ENCODE results near the gene MCCD1.
"Not testable (repeated sequence)": the region's sequence is repeated elsewhere in the genome, so short reads cannot be mapped to it uniquely, and the experiment has no call there.

DNA sequence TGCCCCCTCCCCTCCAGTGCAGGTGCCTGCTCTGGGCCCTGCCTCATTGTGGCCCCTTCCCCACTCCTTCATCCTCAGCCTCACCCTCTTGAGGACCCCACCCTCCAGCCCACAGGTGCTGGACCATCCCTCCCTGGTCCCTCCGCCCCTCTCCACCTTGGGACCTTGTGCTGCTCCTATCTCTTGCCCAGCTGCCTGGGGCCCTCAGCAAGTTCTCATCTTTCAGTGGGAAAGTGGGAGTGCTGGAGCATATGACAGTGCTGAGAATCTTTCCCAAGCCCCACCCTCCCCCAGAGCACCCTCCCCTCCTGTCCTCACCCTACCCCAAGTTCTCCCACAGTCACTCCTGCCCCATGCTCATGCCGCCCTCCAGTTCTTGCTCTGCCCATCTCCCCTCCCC, 29.1 kb upstream of the MCCD1 start:
- TF ChIP-seq, protein P1, sequence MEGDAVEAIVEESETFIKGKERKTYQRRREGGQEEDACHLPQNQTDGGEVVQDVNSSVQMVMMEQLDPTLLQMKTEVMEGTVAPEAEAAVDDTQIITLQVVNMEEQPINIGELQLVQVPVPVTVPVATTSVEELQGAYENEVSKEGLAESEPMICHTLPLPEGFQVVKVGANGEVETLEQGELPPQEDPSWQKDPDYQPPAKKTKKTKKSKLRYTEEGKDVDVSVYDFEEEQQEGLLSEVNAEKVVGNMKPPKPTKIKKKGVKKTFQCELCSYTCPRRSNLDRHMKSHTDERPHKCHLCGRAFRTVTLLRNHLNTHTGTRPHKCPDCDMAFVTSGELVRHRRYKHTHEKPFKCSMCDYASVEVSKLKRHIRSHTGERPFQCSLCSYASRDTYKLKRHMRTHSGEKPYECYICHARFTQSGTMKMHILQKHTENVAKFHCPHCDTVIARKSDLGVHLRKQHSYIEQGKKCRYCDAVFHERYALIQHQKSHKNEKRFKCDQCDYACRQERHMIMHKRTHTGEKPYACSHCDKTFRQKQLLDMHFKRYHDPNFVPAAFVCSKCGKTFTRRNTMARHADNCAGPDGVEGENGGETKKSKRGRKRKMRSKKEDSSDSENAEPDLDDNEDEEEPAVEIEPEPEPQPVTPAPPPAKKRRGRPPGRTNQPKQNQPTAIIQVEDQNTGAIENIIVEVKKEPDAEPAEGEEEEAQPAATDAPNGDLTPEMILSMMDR (IDR thresholded peaks at IDR 0.05; ENCODE audit: low read depth, low read length): not testable (repeated sequence)
- TF ChIP-seq EZH2phosphoT487 (IDR thresholded peaks at IDR 0.05; ENCODE audit: low read depth): not testable (repeated sequence)
